Thyroid gland (tissue), 4 donors: ENCODE results near the gene MEI1.

Experiments
- POLR2A ChIP-seq, 2 donors: fragments of 450-650 bp; IDR thresholded peaks; one replicate each; pipeline ENCODE4 v1.6.1; 2017; ENCODE audit warnings: antibody characterized with exemption in 2 of 2, mild to moderate bottlenecking in 2 of 2, moderate library complexity in 1 of 2
- TF ChIP-seq, protein P1 (sequence below), 6 experiments: fragments of 200-600 bp in 3 of 6; fragments of 450-650 bp in 3 of 6; sonication (generic) in 3 of 6; IDR thresholded peaks; one replicate each; pipeline ENCODE4 v1.5.1; 2016 to 2019; ENCODE audit warnings: antibody characterized with exemption in 6 of 6, mild to moderate bottlenecking in 2 of 6, inconsistent platforms in 1 of 6, moderate library complexity in 1 of 6

DNA sequence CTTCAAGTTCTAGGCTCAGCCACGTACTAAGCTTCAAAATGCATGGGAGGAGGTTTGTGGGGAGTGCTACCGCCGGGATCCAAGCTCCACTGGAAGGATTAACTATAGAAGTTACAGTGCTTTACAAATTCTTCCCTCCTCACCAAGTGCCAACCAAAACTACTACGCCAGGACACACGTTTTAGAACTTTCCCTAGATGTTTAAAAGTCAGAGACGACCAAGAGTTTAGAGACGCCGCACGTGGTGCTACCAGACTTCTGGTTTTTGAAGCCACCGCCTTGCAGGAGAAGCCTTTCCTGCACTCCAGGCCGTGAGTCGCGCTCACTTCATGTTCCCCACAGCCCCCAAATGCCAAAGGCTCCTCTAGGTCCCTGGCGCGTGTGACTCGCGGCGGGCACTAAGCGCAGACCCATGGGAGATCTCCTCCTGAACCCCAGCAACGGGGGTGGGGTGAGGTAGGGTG is 11.4 kb upstream of the MEI1 start:
- TF ChIP-seq, protein P1, sequence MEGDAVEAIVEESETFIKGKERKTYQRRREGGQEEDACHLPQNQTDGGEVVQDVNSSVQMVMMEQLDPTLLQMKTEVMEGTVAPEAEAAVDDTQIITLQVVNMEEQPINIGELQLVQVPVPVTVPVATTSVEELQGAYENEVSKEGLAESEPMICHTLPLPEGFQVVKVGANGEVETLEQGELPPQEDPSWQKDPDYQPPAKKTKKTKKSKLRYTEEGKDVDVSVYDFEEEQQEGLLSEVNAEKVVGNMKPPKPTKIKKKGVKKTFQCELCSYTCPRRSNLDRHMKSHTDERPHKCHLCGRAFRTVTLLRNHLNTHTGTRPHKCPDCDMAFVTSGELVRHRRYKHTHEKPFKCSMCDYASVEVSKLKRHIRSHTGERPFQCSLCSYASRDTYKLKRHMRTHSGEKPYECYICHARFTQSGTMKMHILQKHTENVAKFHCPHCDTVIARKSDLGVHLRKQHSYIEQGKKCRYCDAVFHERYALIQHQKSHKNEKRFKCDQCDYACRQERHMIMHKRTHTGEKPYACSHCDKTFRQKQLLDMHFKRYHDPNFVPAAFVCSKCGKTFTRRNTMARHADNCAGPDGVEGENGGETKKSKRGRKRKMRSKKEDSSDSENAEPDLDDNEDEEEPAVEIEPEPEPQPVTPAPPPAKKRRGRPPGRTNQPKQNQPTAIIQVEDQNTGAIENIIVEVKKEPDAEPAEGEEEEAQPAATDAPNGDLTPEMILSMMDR (IDR thresholded peaks at IDR 0.05) = no peak
- TF ChIP-seq POLR2A (IDR thresholded peaks at IDR 0.05) = no peak
